NCI-H774 (cell line): ENCODE measurements around the gene SYT15B.
"Not testable (repeated sequence)": the region's sequence is repeated elsewhere in the genome, so short reads cannot be mapped to it uniquely, and the experiment has no call there.

ENCODE experiments used
- DNase-seq: peaks from one replicate; lab custom pipeline; 2025; lab: John Stamatoyannopoulos, UW

The SYT15B gene

GRCh38 chr10:47725740-47726139 is 37.7 kb downstream of the SYT15B start:
- not testable (repeated sequence) for DNase-seq

DNA sequence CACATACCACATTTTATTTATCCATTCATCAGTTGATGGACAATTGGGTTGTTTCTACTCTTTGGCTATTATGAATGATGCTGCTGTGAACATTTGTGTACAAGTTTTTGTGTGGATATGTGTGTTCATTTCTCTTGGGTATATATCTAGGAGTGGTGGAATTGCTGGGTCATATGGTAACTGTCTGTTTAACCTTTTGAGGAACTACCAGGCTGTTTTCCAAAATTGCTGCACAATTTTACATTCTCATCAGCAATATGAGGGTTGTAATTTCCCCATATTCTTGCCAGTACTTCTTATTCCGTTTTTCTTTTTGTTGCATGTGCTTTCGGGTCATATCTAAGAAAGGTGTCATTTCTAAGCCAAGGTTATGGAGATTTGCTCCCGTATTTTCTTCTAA is 38.3 kb downstream of the SYT15B start:
- not testable (repeated sequence) for DNase-seq

DNA sequence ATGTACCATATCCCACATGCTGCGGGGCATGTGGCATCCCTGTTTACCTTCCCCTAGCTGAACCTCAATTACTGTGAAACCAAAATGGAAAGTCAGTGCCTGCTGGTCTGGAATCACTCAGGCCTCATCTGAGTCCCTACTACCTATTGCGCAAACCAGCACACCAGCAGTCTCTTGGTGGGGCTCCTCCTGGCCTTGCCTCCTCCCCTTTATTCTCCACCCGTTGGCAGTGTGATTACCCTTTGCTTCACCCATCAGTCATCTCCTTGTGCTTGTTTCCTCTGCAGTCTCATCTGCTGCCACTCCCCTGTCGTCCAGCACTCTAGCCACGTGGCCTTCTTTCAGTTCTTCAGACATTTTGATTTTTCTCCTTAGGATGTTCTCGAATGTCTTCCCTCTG is 39.3 kb downstream of the SYT15B start:
- not testable (repeated sequence) for DNase-seq

DNA sequence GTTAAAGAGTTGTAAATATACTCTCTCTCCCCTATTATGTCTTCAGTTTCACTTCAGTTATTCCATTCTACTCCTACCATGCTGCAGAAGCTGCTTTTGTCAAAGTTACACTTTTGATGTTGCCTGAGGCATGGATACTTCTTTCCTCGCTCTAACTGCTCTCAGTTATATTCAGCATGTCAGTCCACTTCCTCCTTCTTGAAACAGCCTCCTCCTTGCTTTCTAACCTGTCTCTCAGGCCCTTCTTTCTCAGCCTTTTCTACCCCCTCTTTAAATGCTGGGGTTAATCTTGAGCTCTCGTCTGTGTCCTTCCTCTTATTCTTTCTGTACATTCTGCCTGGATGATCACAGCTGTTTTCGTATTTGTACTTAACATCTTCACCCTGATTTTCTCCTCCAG is 40.0 kb downstream of the SYT15B start:
- DNase-seq: not testable (repeated sequence)

DNA sequence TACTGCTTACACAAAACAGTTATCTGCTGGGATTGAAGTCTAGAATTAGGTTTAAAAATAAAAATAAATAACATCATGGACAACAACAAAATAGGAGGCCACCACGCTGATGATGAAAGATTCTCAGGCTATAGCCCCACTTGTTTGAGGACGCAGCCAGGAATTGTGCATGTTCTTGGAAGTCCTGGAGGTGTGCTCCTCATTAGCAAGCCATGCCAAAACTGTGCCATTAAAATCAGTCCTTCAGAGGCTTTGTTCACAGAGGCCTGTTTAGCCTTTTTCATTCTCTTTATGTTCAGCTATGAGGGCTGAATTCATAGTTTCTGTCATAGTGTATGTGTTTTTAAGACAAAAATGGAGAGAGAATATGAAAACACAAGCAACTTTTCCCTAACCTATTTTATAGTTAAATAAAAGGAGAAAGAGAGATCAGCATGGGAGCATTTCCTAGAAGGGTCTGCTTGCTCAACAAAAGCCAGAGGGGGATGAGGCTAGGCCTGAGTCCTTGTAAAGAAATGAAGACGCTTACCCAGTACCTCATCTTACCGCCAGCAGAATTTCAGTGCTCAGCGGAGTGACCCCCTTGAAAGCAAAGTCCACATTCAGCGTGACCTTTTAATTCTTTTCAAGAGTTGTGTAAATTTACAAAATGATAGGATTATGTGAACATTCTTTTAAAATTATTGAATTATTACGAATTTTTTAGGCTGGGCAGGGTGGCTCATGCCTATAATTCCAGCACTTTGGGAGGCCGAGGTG is 46.2 kb downstream of the SYT15B start:
- not testable (repeated sequence) for DNase-seq
